HFF-Myc (cell line): ENCODE data around the gene VPS16.

Experiments used
- DNase-seq: peaks from one replicate; pipeline ENCODE4 v3.0.0-alpha.2; 2011; ENCODE audit warnings: low read depth; ENCODE audit errors: extremely low read depth
- H3K4me3 ChIP-seq: replicated peaks from 2 replicates; pipeline ENCODE4 v1.5.1; 2011; ENCODE audit warnings: low read depth, mild to moderate bottlenecking, control low read depth, low read length
- CTCF ChIP-seq: IDR thresholded peaks from 2 replicates; pipeline ENCODE4 v1.5.1; 2012; ENCODE audit warnings: mild to moderate bottlenecking, low read depth, low read length, control low read depth; ENCODE audit errors: missing control alignments

VPS16 gene

GRCh38 chr20:2871661-2872458, 31.3 kb downstream of the VPS16 start:
- DNase-seq = no peak
- H3K4me3 ChIP-seq = peak overlapping the region; percentile 69
- no peak for TF ChIP-seq CTCF

- no peak for DNase-seq
- peak; percentile 48 for TF ChIP-seq CTCF
- H3K4me3 ChIP-seq = peak overlapping the region; percentile 69
These were observed 32.0 kb downstream of the VPS16 start for GRCh38 chr20:2872459-2873009.

- peak within 1 kb of the TSS; percentile 69 for H3K4me3 ChIP-seq
- no peak for TF ChIP-seq CTCF
These were observed 32.6 kb downstream of the VPS16 start, which contains the start of gene PTPRA for GRCh38 chr20:2873010-2873746. Gene PTPRA (plus strand): TSS chr20:2873481. CDS start chr20:2964278, 90,797 bp downstream.

GRCh38 chr20:2873747-2874041, 33.1 kb downstream of the VPS16 start:
- H3K4me3 ChIP-seq = peak overlapping the region; percentile 69
- DNase-seq = no peak
- TF ChIP-seq CTCF = no peak

More at GRCh38 chr20:2873010-2873746, 32.6 kb downstream of the VPS16 start, which contains the start of gene PTPRA:
- DNase-seq = peak; percentile 67

GRCh38 chr20:2874456-2874855, 33.9 kb downstream of the VPS16 start:
- DNase-seq = no peak
- H3K4me3 ChIP-seq = peak overlapping the region; percentile 69
- no peak for TF ChIP-seq CTCF

GRCh38 chr20:2875690-2876203, 35.2 kb downstream of the VPS16 start:
- no peak for TF ChIP-seq CTCF
- DNase-seq = no peak
- H3K4me3 ChIP-seq = no peak overlapping the region
